SK-N-SH (cell line): Measurements from ENCODE around the gene AP1B1.

Experiments used
- RAD21 ChIP-seq: IDR thresholded peaks from 2 replicates; pipeline ENCODE4 v1.6.1; 2012; ENCODE audit warnings: mild to moderate bottlenecking, low read length
- YY1 ChIP-seq: IDR thresholded peaks from 2 replicates; pipeline ENCODE4 v1.4.0; 2012; ENCODE audit warnings: low read depth, mild to moderate bottlenecking
- TF ChIP-seq, protein P1 (sequence below): IDR thresholded peaks from 2 replicates; pipeline ENCODE4 v1.4.0; 2012; ENCODE audit warnings: low read depth, borderline replicate concordance
- TF ChIP-seq, protein P2 (sequence below): fragments of 200-600 bp; sonication (generic); IDR thresholded peaks from 2 replicates; pipeline ENCODE4 v1.6.1; 2017; ENCODE audit warnings: antibody characterized with exemption, mild to moderate bottlenecking, moderate library complexity
- TF ChIP-seq, protein P3 (sequence below): fragments of 150-350 bp; IDR thresholded peaks from 2 replicates; pipeline ENCODE4 v1.6.1; 2017; ENCODE audit warnings: antibody characterized with exemption, low read length, low read depth, borderline replicate concordance
- TF ChIP-seq, protein P4 (sequence below): IDR thresholded peaks from 2 replicates; pipeline ENCODE4 v1.6.1; 2012; ENCODE audit warnings: mild to moderate bottlenecking, low read depth, low read length, moderate library complexity

DNA sequence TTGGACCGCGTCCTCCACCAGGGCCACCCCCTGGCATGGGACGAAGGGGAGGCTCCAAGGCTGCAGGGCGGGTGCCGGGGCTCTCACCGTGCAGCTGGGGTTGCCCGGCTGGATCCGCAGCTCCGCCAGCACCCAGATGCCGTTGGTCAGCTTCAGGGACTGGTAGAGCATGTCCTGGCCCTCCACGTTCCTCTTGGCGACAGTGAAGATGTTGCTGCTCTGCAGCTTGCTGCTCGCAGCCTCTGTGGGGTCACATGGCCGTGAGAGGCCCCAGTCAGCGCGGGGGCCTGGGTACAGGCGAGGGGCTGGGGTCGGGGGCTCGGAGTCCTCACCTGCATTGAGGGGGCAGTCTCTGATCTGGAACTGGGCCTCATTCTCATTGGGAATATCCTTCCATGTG, 58.1 kb downstream of the AP1B1 start:
- TF ChIP-seq YY1 (no peak), RAD21 (no peak)
- TF ChIP-seq, protein P1, sequence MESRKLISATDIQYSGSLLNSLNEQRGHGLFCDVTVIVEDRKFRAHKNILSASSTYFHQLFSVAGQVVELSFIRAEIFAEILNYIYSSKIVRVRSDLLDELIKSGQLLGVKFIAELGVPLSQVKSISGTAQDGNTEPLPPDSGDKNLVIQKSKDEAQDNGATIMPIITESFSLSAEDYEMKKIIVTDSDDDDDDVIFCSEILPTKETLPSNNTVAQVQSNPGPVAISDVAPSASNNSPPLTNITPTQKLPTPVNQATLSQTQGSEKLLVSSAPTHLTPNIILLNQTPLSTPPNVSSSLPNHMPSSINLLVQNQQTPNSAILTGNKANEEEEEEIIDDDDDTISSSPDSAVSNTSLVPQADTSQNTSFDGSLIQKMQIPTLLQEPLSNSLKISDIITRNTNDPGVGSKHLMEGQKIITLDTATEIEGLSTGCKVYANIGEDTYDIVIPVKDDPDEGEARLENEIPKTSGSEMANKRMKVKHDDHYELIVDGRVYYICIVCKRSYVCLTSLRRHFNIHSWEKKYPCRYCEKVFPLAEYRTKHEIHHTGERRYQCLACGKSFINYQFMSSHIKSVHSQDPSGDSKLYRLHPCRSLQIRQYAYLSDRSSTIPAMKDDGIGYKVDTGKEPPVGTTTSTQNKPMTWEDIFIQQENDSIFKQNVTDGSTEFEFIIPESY, result no peak
- TF ChIP-seq, protein P2, sequence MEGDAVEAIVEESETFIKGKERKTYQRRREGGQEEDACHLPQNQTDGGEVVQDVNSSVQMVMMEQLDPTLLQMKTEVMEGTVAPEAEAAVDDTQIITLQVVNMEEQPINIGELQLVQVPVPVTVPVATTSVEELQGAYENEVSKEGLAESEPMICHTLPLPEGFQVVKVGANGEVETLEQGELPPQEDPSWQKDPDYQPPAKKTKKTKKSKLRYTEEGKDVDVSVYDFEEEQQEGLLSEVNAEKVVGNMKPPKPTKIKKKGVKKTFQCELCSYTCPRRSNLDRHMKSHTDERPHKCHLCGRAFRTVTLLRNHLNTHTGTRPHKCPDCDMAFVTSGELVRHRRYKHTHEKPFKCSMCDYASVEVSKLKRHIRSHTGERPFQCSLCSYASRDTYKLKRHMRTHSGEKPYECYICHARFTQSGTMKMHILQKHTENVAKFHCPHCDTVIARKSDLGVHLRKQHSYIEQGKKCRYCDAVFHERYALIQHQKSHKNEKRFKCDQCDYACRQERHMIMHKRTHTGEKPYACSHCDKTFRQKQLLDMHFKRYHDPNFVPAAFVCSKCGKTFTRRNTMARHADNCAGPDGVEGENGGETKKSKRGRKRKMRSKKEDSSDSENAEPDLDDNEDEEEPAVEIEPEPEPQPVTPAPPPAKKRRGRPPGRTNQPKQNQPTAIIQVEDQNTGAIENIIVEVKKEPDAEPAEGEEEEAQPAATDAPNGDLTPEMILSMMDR, result no peak
- TF ChIP-seq, protein P3, sequence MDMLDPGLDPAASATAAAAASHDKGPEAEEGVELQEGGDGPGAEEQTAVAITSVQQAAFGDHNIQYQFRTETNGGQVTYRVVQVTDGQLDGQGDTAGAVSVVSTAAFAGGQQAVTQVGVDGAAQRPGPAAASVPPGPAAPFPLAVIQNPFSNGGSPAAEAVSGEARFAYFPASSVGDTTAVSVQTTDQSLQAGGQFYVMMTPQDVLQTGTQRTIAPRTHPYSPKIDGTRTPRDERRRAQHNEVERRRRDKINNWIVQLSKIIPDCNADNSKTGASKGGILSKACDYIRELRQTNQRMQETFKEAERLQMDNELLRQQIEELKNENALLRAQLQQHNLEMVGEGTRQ, result no peak
- TF ChIP-seq, protein P4, sequence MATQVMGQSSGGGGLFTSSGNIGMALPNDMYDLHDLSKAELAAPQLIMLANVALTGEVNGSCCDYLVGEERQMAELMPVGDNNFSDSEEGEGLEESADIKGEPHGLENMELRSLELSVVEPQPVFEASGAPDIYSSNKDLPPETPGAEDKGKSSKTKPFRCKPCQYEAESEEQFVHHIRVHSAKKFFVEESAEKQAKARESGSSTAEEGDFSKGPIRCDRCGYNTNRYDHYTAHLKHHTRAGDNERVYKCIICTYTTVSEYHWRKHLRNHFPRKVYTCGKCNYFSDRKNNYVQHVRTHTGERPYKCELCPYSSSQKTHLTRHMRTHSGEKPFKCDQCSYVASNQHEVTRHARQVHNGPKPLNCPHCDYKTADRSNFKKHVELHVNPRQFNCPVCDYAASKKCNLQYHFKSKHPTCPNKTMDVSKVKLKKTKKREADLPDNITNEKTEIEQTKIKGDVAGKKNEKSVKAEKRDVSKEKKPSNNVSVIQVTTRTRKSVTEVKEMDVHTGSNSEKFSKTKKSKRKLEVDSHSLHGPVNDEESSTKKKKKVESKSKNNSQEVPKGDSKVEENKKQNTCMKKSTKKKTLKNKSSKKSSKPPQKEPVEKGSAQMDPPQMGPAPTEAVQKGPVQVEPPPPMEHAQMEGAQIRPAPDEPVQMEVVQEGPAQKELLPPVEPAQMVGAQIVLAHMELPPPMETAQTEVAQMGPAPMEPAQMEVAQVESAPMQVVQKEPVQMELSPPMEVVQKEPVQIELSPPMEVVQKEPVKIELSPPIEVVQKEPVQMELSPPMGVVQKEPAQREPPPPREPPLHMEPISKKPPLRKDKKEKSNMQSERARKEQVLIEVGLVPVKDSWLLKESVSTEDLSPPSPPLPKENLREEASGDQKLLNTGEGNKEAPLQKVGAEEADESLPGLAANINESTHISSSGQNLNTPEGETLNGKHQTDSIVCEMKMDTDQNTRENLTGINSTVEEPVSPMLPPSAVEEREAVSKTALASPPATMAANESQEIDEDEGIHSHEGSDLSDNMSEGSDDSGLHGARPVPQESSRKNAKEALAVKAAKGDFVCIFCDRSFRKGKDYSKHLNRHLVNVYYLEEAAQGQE, result no peak
